GM19240 (cell line): ENCODE measurements around the gene FAM186B.

Experiments
- DNase-seq: peaks from one replicate; pipeline ENCODE4 v3.0.0; 2011; ENCODE audit warnings: low spot score; ENCODE audit not compliant: insufficient read length

Gene FAM186B

DNA sequence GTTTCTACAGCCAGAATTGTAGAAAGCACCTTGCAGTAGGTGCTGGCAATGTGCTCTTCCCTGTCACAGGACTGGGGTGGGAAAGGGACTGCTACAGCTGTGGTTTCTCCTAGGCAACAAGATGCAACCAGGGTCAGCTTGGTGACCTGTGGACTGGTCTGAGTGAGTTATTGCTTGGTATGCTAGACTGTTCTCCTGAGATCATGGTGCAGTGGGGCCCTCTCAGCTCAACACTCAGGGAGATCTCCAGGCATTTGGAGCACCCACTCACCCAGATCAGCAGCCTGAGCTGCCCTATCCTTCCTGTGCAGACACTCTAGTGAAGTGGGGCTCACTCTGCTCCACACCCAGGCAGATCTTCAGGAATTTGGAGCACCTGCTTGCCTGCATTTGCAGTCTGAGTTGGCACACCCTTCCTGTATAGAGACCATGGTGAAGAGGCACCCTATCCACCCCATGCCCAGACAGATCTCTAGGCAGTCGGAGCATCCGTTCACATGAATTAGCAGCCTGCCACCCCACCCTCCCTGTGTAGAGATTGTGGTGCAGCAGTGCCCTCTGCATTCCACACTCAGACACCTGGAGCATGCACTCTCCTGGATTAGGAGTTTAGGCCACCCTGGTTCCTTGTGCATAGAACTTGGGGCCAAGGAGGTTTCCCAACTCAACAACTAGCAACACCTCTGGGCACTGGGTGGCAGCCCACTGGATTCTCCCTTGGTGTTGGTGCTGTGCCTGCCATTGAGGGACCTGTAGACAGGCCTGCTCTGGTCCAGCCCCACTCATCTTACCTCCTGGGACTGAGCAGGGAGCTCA is 3.8 kb upstream of the FAM186B start:
- no peak for DNase-seq

DNA sequence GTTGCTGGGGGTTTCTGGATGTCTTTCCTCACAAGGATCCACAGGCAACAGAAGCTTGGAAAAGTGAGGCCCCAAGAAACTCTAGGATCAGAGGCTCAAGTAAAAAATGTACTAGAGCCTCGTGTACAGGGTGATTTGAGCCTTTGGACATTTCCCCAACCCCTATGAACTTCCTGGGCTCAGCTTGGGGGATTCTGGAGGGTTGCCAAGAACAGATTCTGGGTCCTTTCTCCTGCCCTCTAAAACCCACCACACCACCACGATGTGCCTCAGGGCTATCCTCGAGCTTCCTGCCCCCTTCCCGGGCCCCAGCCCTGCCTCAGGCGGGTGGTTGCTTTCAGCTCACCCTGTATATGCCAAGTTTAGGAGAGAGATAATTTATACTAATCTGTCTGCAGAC is 583 bp downstream of the FAM186B start:
- no peak for DNase-seq

DNA sequence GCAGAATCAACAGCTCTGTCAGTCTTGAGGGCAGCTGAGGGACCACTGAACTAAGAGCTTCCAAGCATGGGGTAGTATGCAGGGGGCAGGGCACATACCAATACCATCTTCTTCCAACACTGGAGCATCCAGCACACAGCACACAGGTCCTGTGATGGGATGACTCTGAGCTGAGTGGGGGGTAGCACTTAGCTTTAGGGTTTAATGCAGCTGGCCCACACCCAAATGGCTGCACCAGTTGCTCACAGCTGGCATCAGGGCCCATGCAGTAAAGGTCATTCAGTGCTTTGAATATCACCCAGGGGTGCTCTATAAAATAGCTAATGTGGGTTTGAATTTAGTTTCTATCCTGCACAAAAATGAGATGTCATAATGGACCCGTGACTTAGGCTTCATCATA is 1.7 kb downstream of the FAM186B start:
- no peak for DNase-seq

DNA sequence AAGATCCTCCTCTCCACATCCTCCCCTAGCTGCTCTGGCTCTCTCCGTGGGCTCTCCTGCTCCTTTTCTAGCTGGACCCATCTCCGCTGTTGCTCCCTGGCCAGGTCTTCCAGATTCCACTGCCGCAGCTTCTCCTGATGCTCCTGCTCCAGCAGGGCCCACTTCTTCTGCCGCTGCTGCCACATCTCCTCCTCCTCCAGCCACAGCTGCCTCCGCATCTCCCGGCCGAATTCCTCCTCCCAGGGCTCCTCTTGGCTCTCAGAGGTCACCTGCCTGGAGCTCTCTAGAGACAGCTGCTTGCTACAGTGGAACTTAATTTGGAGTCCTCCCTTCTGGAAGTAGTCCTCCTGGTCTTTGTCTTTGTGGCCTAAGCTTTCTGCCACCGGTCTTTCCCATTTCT is 5.5 kb downstream of the FAM186B start:
- no peak for DNase-seq

DNA sequence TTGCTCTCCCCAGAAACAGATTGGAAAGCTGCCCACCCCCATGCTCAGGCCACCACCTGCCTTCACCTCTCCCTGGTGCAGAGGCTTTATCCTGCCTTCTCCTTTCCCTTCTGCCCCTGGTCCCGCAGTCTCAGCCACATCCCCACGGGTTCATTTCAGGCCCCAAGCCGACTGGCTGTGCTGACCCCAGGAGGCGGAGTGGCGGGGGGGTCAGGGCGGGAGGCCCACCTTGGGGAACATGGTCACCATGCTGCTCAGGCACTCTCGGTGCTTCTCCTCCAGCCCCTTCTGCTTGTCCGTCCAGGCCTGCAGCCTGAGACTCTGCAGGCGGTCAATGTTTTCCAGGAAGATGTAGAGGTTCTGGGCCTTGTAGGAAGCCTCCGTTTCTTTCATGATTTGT is 6.9 kb downstream of the FAM186B start:
- DNase-seq, result no peak

DNA sequence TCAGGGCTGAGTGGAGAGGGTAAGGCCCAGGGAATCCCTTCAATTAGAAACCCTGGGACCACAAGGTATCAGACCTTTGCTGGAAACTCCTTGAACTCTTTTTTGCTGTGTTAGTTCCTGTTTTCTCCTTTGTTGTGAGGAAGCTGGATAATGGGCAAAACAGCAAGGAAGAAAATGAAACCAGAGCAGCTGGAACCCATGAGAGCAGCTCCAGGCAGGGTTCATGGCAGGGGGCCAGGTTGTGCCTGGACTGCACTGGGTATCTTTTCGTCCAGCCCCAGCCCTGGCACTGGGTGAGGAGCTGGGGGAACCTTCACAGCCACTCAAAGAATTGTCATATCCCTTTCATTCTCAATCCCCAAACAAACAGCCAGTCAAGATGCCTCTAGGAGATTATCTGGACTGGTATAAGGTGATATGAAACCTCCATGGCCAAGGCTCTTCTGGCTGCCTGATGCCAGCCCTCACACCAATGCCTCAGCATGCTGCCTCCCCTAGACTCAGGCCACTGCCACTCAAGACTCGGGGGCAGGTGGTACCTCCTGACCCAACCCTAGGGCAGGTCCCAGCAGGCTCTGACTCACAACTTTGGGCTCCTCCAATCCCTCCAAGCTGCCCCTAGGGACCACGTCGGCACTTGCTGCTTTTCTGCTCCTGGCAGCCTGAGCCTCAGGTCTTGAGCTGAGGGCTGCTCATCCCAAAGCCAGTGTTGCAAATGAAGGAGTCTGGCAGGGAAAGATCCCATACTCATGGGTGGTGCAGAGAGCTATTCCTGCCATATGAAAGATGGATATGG is 16.5 kb downstream of the FAM186B start:
- no peak for DNase-seq

DNA sequence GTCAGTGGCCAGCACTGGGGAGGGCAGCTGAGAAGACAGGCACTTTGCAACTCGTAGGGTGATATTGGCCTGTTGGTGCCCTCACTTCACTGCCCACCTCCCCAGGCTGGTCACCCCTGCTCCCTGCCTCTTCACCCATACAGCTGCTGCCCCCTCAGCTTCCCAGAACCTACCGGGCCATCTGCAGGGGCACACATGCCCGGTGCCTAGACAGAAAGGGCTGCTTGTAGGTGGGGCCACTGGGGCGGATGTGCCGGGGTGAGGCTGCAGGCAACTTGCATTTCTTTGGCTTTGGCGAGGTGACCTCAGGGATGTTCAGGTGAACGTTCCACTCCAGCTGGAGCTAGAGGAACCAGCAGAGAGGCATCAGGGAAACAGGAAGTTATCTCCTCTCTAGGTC is 17.2 kb downstream of the FAM186B start:
- no peak for DNase-seq

DNA sequence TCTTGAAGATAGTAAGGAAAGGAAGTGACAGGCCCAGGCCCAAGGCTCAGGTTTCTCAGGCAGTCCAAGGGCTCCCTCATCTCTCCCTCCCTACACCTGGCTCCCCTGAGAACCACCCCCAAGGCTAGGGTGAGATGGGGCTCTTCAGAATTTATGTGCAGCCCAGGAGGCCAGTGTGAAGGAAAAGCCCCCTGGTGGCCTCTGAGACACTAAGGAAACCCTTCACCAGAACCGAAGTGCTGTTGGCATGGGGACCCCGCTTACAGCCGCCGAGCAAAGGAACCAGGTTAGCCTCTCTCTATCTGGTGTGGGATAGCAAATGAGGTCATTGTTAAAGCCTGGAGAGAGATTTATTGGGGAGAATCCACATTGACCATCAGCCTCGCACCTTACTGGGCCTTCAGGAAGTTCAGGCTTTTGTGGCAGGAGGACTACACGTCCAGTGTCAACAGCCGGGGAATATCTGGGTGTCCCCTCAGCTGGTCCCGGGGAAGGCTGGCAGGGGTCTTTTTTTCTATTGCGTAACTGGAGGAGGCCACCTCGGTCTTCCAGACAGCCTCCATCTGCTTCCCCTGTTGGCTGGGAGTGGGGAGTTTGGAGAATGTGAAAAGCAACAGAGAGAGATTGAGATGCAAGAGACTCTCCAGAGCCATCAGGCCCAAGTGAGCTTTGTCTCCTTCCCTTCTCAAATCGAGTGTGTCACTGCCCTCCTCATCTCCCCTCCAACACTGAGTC is 18.1 kb downstream of the FAM186B start:
- DNase-seq, result no peak

DNA sequence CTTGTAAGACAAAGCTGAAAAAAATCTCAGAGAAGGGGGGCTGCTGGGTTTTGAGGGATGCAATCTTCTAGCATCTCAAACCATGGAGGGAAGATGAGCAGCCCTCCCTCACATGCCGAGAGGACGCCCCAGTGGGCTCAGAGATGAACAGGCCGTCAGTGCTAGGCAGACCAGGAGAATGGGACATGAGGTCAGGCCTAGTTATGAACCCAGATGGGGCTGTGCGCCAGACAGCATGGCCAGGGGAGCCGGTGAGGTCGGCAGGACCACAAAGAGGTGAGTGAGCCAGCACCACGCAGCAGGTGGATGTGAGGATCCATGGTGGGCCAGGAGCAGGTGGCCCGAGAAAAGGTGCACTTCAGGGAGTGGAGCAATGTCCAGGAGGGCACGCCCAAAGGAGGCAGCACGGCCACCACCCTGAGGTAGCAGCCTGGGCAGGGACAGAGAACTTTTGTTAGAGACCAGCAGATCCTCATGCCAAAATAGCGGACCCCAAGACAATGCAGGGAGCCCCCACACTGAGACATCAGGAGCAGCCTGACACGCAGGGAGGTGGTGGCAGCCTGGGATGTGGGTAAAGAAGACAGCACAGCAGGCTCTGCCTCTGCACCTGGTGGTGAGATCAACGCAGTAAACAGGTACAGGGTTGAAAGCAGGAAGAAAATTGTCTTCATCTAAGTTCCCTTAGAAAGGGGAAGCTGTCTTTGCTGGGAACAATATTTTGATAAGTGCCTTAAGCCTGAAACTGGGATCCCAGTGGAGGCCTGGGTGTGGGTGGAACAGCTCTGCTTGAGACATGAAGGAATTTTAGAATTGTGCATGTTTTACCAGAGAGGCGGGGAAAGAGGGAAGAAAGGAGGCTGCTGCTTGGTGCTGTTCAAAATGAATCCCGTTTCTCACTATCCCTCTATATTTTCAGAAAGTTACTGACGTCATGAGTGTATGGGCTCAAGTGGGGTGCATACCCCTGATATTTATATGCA is 19.7 kb downstream of the FAM186B start:
- no peak for DNase-seq

DNA sequence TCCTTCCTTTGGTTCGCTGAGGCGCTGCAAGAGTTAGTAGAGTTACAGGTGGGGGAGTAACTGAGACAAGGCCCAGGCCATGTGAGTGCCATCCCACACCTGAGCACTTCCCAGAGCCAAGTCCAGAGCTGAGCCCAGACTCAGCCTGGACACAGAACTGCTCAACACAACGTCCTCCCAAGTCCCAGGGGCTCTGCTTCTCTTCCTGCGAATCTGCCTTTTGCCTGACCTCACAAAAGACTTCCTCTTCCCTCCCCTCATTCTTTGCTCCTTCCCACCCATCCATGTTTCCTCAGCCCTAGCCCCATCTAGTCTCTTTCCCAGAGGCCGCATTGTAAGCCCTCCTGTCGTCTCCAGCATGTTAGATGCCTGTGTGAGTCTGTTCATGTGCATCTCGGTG is 20.8 kb downstream of the FAM186B start:
- DNase-seq, result no peak

DNA sequence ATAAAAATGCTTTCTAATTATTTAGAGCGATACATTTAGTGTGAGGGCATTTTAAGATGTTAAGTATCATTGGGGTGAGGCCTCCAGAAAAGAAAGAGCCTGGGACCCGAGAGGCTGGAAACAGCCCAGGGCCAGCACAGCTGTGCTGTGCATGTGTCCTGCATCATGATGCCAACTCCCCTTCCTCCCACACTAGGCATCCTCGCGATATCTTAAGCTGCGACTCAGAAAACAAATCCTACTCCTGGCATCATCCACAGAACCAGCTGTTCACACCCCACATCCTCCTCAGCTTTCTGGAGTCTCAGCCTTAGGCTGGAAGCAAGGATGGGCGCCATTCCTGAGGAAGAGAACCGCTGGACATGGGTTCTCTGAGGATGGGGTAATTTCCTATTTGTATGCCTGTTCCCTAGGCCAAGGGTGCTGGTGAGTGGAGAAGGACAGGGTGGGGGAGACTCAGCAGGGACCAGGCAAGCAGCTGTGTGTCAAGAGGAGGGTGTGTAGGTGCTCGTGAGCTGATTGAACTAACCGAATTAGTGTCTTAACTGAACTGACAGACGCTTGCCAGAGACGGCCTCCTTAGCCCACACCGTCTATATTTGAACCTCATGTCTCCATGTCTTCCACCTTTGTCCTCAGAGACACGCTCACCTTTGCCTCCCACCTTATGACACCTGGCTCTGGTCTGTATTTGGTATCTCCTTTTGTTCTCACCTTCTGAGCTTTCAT is 21.9 kb downstream of the FAM186B start:
- no peak for DNase-seq

DNA sequence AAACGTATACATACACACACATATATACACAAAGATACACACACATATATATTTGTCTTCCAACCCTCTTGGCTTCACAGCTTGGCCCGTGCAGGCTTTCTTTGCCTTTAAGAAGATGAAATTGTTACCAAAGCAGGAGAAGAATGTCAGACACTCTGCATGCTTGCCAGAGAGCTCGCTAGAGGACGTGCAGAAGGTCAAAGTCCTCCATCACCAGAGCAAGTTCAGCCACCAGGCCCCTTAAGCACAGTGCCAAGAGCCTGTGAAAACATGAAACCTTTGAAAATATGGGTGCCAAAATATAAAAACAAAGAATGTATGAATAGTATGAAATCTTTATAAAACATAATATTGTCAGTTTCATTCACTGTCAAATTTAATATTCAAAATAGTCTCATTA is 22.6 kb downstream of the FAM186B start:
- no peak for DNase-seq

DNA sequence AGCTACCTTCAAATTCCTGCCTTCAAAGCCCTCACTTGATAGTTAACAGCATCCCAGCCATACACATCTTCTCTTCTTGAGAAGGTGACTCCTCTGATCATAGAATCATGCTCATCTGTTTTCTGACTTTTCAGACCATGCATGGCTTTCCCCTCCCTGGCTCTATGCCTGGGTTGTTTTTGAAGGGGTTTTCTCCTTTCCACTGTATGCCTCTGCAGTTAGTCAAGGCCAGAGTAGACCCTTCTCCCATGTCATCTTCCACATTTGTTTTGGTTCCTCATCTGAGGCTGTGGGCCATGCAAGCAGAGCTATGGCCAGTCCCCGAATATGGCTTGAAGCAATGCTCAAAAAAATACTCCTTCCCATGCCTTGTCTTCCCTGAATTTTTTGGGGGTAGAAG is 23.2 kb downstream of the FAM186B start:
- DNase-seq, result no peak

DNA sequence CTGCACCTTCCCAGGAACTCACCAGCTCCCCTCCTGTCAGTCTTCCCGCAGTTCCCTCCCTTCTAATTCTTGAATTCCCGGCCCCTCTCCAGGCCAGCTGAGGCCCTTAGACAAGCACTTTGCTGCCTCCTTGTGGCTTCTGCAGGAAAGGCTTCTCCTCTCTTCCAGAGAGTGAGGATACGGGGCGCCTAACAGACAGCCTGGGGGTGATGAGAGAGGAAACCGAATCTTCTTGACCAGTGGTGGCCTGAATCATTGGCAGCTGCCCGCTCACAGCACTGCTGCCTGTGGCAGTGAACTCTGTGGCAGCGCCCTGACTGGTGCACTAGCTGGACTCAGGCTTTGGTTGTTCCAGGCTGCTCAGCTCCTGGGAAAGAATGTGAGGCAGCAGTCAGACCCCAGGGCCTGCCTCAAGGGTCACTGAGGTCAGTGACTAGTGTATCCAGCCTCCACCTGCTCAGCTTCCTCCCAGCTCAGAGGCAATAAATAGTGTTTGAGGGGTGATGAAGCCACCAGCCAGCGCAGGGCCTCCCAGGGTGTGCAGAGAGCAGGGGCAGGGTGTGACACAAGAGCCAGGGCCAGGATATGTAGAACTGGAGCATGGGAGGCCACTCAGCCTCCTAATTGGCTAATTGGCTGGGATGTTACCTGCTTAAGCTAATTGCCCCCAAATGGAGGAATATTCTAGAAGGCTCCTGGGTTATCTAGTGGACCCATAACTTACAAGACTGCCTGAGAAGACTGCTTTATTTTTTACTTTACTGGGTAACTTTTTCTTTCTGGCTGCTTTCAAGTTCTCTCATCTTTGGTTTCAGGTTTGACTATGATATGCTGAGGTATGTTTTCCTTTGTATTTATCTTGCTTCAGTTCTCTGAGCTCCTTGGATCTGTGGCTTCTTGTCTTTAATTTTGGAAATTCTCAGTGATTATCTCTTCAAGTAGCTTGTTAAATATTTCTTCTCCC is 24.6 kb downstream of the FAM186B start:
- peak; percentile 36 for DNase-seq

DNA sequence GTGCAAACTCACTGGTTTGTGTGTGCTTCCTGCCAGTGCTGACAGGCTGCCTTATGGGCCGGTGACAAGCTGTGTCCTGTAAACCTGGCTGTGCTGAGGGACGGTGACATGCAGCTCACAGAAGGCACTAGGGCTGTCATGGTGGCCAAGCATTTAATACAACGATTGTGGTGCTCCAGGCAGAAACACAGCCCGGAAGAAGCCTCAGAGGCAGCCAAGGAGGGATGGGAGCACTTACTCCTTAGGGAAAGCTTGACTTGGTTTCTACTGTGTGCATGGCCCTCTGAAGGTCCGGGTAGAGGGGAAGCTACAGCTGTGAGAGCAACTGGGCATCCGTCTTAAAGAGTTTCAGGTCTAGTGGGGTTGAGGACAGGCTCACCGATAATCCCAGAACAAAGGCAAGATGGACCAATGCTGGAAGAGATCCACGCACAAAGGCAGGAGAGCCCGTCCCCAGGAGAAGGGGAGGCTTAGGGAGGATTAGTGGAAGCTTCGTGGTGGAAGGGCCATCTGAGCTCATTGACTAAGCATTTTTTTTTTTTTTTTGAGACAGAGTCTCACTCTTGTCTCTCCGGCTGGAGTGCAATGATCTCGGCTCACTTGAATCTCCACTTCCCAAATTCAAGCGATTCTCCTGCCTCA is 26.8 kb downstream of the FAM186B start:
- DNase-seq, result no peak

DNA sequence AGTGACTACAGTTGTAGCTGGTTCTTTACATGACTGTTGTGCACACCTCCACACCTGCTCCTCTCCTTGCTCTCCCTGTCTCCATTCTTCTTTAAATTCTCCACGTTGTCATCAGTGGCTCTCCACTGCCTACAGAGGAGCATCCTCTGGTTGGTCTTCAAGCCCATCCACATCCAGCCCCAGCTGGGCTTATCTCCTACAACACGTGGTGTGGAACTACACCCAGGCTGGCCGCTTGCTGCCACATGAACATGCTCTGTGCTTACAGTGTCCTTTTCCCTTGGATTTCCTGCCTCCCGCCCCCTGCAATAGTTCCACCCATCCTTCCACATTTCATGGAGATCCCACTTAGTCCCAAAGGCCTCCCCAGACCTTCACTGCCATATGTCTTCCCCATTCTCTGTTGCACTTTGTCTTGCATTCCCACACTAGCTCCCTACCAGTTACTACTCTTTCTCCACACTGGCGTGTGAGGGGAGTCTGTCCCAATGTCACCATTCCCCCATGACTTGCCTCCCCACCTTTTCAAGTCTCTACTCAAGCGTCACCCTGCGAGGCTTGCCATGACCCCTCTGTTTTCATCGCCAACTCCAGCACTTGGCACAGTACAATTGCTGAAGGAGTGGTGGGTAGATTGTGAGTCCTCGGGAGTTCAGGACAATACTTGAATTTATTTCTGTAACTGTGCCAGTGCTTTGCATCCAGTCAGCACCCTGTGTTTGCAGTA is 27.7 kb downstream of the FAM186B start:
- DNase-seq, result no peak

DNA sequence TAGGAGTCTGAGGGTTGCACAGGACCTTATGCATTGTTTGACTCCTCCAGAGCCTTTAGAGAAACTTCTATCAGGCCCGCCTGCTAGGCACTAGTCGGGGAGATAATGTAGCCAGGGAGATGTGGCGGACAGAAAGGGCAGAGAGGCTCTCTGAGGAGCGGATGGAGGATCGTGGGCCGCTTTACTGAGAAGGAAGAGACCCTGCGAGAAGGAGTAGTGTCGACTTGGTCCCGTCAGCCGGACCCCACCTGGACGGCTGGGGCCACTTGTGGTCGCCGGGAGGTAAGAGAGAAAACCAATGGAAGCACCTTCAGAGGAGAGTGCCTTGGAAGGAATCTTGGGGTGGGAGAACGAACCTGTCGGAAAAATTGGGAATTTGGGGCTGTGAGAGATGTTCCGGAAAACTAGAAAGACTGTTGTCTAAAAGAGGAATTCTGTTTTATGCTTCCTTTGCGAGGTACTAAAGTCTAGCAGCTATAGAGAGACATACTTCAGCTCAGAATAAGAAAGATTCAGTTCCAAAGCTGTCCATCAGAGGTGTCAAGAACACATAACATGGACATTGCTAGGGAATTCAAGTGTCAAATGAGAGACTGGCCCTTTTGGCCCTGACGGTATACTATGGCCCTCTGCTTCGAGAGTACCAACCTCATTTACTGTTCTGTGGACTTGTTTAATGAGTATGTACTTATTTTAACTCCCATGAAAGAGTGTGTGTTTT is 36.8 kb downstream of the FAM186B start:
- DNase-seq, result no peak
